B cell (primary cell): Measurements from ENCODE around the gene FBRS.

Source experiments
- EZH2 ChIP-seq: IDR thresholded peaks from 2 replicates; pipeline ENCODE4 v1.6.1; 2012; ENCODE audit warnings: borderline replicate concordance, low read depth, mild to moderate bottlenecking, moderate library complexity, low read length; ENCODE audit not compliant: insufficient read depth, poor library complexity, severe bottlenecking
- TF ChIP-seq, protein P1 (sequence below): fragments of 200-600 bp; IDR thresholded peaks from one replicate; pipeline ENCODE4 v1.8.0; 2022; ENCODE audit warnings: antibody characterized with exemption, mild to moderate bottlenecking

DNA sequence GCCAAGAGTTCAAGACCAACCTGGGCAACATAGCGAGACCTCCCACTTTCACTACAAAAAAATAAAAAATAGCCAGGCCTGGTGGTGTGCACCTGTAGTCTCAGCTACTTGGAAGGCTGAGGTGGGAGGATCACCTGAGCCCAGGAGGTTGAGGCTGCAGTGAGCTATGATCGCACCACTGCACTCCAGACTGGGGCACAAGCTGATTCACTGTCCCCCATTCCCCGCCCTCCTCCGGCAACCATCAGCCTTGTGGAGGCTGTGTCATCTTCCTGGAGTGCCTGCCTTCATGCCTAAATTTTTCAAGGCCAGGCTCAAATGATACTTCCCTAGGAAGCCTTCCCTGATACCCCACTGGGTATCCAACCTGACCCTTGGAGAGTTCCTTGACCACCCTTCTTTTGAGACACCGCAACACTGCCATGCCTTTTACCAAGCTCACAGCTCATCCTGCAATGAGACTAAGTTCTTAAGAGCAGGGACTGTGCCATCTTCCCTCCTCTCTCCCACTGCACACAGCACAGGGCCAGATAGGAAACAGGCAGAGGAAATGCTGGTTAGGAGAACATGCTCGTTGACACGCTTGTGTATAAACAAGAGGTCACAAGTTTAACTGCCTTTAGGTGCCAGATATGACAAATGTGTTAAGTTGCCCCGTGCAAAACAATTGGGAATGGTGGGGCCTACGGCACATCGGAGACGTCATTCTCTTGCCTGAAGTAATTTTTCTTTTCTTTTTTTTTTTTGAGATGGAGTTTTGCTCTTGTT lies 36.9 kb downstream of the FBRS start:
- TF ChIP-seq, protein P1, sequence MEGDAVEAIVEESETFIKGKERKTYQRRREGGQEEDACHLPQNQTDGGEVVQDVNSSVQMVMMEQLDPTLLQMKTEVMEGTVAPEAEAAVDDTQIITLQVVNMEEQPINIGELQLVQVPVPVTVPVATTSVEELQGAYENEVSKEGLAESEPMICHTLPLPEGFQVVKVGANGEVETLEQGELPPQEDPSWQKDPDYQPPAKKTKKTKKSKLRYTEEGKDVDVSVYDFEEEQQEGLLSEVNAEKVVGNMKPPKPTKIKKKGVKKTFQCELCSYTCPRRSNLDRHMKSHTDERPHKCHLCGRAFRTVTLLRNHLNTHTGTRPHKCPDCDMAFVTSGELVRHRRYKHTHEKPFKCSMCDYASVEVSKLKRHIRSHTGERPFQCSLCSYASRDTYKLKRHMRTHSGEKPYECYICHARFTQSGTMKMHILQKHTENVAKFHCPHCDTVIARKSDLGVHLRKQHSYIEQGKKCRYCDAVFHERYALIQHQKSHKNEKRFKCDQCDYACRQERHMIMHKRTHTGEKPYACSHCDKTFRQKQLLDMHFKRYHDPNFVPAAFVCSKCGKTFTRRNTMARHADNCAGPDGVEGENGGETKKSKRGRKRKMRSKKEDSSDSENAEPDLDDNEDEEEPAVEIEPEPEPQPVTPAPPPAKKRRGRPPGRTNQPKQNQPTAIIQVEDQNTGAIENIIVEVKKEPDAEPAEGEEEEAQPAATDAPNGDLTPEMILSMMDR, result no peak
- TF ChIP-seq EZH2, result no peak
